Fibroblast of skin of back (primary cell): ENCODE measurements around the gene GRID2.
A peak's percentile ranks its signal among the peaks of the same experiment; 100 is the strongest.
"Not testable (repeated sequence)": the region's sequence is repeated elsewhere in the genome, so short reads cannot be mapped to it uniquely, and the experiment has no call there.

ENCODE experiments used
- DNase-seq: peaks from one replicate; pipeline ENCODE4 v3.0.0-alpha.2; 2013

The GRID2 gene

DNA sequence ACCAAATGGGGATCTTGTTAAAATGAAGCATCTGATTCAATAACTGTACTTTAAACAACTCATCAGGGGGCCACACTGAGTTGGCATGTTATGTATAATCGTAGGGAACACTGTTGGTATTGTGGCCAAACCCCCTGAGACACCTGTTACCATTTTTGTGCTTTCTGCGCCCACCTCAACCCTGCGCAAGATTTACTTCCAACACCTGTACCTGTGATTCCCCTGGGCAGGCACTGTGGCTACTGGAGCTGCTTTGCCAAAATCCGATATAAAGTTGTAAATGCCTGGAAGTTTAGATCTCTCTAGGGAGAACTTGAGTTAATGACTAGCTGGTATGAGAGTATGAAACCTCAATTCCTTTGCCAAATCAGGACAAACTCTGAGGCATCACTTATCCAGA lies 1265.0 kb downstream of the GRID2 start:
- no peak for DNase-seq

DNA sequence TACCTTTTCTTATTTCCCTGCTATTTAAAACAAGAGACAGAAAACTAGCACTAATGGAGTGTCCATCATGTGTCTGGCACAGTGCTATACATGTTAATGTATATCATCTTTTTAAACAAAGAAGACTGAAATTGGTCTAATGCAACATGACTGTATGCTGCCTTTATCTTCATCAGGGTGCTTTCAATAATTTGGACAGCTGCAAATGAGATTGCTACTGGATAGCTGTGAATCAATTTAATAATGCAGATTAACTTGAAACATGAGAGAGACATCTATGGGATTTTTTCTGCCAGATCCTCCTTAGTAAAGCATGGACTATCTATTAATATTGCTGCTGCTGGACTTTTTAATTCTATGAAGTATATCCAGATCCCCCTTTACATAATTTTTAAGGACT lies 1269.5 kb downstream of the GRID2 start:
- DNase-seq = no peak

DNA sequence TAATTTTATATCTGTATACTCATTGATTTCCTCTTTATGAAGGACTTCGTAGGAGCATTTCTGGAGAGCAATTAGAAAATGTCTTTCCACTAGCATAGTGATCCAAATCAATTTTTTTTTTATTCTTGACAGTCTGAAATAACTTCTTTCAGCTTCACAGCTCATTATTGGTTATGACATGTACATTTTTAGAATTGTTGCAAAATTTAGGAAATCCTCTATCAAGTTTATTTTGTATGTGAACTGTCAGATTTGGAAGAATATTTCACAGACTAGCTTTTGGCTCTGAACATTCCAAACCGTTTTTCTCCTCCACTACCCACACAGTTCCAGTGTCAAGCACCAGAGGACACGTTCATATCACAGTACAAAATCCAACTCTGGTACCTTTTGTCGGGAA lies 1275.2 kb downstream of the GRID2 start:
- DNase-seq = no peak

DNA sequence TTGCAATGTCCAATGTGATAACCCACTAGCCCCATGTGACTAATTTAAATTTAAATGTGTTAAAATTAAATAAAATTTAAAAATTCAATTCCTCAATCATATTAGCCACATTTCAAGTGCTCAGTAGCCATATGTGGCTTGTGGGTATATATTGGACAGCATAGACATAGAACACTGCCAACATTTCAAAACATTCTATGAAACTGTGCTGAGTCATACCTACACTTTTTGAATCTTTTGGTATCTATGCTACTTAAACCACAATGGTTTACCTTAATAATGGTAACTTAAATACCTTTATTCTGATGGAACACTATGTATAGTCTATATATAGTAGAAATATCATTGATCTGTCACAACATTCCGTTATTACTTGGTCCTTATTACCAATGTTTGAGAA lies 1301.4 kb downstream of the GRID2 start:
- no peak for DNase-seq

DNA sequence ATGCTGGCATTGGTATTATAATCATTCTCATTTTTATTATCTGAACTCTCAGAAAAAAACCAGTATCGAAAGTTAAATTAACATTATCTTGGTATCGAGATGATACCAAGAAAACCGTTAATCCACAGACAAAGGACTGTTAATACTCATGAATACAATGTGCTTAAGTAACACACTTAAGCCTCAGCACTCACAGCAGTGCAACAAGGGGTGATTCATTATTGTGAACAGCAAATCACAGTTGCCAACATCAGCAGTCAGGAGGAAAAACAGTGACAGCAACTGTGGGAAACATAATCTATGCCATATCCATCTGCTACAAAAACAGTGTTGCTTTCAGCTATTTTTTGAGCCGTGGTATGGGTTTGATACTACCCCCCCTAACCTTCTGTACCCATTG lies 1313.8 kb downstream of the GRID2 start:
- DNase-seq = no peak

DNA sequence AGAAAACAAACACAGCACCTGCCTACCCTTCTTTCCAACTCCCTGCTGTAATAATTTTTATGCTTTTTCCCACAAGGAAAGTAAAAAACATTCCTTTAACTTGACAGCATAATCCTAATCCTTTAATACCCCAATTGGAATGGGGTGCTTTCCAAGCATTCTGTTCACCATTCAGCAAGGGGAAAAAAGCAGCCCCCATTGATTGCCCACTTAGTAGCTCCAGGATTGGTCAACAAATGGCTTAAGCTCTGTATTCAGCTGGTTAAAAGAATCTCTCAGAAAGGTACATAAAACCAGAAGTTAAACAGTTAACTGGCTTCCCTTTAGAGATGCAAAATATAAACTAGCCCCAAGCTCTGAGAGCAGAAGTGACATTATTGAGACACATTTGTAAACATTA lies 1330.0 kb downstream of the GRID2 start:
- DNase-seq = no peak

DNA sequence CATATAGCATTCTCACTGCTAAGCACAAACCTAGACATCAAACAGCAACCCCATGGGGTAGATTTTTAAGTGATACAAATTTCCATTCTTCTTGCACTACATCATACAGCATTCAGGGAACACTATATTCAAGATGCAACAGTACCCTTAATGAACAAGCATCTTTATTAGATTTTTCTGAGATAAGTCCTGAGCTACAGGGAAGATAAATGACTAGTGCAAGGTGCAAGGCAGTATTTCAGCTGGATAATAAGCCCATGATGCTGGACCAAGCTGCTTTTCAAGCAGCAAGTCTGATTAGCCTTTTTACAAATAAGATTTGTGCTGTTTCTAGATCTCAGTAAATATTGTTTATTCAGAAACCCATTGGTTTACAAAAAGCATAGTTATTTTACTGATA lies 1332.2 kb downstream of the GRID2 start:
- DNase-seq = no peak

DNA sequence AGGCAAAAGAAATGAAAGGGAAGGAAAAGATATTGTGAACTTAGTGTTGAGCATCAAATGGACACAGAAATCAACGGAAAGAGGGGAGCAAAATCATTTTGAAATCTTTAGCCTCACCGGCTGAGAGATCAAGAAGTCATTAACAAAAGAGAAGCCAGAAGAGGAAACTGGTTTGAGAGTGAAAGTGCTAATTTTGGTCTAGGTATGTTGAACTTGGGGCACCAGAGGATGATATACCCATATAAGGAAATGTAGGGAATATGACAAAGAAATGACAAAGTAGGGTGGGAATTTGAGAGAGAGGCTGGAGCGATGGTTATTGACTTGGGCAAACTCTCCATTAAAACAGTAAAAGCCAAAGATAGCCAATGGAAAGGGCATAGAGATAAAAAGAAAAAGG lies 1341.4 kb downstream of the GRID2 start:
- no peak for DNase-seq

DNA sequence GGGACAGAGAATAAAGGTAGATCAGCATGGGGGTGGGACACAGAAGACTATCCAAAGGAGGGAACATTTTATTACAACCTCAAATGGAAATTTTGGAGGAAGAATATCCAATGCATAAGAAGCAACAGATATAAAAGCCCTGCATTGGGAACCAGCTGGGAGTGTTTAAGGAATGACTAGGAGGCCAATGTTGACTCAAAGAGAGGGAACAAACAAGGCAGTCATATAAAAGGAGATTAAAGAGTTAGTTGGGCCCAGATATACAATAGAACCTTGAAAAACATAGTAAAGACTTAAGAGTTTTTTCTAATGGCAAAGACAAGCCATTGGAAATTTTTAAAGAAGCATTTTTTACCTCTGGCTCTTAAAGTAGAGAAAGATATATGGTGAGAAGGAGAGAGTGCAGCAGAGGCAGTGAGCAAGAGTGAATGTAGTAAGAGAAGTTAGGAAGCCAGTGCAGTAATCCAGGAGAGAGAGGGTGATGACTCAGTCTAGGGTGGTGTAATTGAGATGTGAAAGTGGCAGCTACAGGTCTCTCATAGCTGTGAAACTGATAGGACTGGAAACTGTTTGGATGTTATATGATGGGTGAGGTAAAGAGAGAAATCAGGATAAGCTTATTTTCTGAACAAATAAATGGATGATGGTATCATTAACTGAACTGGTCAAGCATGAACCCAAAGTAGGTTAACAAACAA lies 1342.6 kb downstream of the GRID2 start:
- no peak for DNase-seq

DNA sequence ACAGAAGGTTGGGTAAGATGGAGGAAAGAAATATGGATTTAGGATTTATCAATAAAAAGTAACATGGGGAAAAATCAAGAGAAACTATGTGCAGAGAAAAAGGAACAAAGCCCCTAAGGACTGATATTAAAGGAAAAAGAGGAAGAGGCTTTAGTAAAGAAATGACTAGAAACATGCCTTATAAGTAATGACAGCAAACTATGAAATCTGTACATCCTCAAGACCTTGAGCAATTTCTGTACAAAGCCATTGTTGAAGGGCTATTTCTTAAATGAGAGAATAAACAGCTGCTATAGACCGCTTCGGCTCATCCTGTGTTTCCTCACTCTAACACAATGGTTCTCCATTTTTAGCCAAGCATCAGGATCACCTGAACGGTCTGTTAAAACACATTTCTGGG lies 1344.5 kb downstream of the GRID2 start:
- DNase-seq = no peak

DNA sequence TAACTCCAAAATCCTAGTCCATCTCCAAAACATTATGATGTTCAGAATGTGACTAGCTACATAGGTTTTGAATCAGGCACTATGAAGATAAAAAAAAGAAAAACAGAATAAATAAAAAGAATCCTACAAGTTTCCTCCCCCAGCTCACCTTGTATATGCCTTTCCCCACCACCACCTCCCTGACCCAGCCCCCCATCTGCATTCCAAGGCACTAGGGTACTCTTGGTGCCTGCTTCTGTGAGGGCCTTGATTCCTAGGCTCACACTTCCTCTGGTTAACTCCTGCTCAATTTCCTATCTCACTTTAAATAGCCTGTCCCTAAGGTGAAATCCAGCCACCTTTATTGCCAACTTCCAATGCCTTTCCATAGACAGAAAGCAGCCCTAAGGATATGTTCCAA lies 1346.1 kb downstream of the GRID2 start:
- no peak for DNase-seq

DNA sequence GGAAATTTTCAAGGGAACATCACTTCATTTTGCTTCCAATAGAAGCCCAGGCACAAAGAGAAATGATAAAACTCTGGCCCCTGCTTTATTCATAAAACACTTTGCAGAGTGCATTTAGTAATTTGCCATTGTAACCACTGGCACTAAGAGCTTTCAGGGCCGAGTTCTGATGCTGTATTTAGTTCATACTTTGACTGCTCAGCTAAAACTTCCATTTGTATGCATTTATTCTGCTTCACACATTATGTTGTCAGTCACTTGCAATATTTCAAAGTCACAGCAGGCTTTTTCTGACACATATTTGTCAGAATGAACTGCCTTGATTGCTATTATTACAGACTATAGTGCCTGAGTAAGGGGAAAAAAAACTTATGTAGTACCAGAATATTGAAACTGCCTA lies 1350.4 kb downstream of the GRID2 start:
- DNase-seq = no peak

DNA sequence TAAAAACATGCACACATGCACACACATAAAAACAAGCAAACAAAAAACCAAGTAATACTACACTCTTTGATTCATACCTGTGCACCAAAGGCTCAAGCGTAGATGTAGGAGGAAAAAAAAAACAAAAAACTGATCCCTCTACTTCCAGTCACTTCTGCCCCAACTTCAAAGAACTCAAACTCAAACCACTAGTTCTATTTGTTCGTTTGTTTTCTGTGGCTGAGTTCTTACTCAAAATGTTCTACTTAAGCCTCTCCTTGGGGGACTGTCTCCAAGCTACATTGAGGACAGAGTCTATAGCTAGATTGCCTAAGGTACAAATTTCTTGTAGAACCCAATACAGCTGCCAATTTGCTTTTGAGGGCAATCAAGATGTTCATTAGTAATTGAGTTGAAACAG lies 1353.8 kb downstream of the GRID2 start:
- no peak for DNase-seq

DNA sequence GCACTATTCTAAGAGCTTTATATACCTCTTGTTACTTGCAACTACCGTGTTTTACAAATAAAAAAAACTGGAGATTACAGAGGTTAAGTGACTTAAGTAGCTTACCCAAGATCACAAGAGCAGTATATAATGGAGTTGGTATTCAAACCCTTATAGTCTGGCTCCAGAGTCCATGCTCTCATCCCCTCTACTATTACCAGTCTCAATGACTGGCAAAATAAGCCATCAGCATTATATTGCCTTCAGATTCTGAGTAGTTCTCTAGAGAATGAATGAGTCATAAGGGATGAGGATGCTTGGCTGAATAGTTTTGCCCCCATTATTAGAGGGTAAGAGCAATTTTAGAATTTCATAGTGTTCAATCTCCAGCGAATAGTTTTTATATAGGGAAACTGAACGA lies 1354.7 kb downstream of the GRID2 start:
- peak; percentile 36 for DNase-seq

DNA sequence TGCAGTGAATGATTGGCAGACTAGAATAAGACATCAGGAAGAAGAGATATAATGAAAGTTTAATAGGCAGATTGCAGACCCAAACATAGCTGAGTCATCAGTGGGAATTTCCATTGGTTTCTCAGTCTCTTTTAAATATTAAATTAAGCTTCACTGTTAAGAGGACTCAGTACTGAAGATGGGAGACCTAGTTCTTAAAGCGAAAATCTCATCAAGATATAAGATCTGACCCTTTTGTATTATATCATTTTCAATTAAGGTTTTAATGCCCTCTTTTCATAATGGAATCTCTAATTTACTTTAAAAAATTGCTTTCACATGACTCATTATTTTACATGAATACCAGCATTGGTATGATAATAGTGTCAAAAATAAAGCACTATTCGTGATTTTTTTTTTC lies 1355.9 kb downstream of the GRID2 start:
- peak; percentile 1 for DNase-seq

DNA sequence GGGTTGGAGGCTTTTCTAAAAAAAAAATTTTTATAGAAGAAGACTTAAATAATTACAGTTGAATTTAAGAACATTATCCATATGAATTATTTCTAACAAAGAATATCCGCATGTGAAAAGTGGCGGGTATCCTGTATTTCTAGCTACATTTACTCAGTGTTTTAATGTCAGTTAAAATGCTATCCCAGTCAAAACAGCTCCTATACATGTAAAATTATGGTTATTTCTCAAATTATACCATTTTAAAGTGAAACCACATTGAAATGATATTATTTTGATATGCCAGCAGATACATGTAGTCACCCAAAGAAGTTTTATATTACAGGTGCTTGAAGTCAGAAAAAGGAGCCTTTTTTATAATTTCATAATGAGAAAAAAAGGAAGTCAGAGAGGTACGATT lies 1356.3 kb downstream of the GRID2 start:
- no peak for DNase-seq

DNA sequence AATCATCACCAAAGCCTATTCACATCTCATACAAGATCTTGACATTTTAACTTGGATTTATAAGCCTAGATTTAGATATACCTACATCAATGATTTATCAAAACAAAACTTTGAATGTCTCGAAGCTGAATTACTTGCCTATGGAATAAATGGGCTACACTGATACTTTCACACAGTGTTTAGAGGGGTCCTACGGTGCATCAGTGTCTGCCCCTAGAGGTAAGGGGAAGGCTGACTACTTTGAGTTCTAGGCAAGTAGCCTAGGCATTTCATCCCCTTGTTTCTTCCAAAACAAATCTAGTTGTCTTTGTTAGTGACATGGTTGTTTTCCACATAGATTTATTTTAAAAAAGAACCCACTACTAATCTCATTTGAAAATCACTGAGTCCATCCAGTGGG lies 1366.7 kb downstream of the GRID2 start:
- no peak for DNase-seq

DNA sequence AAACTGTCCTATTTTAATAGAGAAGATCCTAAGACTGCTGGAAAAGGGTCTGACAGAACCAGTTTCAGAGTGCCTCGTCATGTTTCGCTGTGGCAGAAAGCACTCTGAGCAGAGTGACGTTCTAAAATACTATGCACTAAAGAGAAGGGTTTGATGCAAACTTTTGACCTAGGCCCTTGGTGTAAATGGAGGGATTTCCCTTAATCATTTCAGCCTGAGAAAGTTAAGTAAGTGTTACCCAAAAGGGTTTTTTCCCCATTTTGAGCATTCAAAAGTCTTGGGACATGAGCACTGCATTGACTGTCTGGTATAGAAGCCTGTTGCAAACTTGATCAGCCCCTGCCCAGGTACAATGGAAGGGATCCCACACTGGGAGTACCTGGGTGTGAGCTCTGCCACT lies 1367.3 kb downstream of the GRID2 start:
- DNase-seq = no peak

DNA sequence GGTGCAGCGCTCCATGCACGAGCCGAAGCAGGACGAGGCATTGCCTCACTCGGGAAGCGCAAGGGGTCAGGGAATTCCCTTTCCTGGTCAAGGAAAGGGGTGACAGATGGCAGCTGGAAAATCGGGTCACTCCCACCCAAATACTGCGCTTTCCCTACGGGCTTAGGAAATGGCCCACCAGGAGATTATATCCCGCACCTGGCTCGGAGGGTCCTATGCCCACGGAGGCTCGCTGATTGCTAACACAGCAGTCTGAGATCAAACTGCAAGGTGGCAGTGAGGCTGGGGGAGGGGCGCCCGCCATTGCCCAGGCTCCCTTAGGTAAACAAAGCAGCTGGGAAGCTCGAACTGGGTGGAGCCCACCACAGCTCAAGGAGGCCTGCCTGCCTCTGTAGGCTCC lies 1373.2 kb downstream of the GRID2 start:
- DNase-seq = not testable (repeated sequence)

DNA sequence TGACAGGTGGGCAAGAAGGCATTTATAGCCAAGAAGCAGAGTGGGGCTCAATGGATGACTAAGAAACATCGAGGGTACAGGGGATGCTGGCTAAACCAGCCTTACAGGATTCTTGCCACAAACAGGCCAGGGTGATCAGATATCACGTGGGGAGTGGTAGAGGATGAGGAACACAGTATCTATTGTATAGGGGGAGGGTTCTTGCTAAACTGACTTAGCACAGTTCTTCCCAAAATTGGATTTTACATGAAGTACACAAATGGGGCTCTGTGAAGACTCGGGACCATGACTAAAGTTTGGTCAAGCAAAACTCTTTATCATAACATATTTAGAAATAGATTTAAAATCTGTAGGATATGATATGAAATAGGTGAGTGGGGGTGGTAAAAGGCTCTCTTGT lies 1380.8 kb downstream of the GRID2 start:
- no peak for DNase-seq

DNA sequence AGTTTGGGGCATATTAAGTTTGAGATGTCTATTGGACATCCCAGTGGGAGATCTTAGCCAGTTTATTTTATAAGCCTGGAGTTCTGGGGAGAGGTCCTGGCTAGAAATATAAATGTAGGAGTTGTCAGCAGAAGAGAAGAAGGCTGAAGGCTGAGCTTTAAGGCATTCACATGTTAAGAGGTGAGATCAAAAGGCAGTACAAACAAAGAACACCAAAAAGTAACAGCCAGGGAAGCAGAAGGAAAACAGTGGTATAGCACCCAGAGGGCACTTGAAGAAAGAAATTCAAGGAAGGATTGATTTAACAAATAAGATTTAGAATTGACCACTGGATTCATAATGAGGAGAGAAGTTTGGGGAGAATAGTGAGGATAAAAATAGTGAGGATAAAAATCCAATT lies 1383.5 kb downstream of the GRID2 start:
- no peak for DNase-seq

DNA sequence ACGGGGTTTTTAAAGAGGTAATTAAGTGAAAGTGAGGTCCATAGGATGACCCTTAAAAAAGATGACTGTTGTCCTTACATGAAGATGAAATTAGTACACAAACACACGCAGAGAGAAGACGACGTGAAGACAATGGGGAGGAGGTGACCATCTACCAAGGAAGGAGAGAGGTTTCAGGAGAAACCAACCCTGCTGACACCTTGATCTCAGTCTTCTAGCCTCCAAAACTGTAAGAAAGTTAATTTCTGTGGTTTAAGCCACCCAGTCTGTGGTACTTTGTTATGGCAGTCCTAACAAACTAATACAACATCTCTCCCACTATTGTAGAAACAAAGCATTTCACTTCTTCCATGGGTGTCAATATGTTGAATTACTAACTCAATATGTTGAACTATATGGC lies 1385.2 kb downstream of the GRID2 start:
- DNase-seq = no peak

DNA sequence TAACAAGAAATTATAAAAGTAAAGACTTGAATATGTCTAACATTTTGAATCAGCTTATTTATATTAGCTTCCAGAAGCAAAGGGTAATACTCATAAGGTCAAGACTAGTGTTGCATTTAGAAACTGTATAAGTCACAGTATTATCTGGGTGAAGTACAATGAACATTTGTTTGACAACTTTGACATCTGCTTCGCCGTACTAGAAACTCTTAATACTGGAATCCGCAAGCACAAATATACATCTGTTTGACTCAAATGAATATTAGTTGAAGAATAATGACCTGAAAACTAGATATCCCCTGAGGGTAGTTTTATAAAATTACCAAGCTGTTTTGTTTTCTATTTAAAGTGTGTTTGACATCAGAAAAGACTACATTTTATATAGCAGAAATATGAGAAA lies 1389.4 kb downstream of the GRID2 start:
- DNase-seq = no peak

DNA sequence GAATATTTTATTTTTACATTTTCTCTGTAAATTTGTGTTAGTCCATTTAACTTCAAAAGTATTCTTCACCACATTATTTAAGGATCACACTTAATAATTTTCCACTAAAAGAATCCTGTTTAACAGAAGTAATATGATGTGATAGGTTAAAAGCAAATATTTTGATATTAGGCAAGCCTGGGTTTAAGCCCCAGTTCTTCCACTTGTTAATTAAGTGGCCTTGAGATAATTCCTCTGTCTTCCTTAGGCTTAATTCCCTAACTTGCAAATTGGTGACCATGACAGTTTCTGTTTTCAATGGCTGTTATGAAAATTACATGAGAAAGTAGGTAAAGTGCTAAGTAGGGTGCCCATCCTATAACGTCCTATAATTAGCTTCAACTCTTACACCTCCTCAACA lies 1394.9 kb downstream of the GRID2 start:
- no peak for DNase-seq

DNA sequence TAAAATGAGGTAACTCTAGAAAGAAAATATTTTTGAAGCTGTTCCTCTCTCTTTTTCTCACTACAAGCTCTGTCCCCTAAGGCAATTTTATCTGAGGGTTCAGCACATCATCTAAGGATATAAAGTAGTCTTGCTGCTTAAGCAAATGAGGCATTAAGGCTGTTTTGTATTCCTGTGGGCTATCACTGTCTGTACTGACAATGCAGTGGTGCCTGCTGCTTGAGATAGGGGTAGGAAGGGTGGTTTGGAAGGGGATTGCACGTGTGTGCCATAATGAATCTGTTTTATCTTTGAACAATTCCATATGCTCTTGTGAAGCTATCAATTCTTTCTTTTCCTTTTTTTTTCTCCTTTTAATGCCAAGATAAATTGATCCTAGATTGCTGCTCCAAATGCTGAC lies 1396.8 kb downstream of the GRID2 start:
- no peak for DNase-seq
